ENCODE results near the gene RIOX2.
"Not testable (repeated sequence)": the region's sequence is repeated elsewhere in the genome, so short reads cannot be mapped to it uniquely, and the experiment has no call there.

Gene RIOX2

DNA sequence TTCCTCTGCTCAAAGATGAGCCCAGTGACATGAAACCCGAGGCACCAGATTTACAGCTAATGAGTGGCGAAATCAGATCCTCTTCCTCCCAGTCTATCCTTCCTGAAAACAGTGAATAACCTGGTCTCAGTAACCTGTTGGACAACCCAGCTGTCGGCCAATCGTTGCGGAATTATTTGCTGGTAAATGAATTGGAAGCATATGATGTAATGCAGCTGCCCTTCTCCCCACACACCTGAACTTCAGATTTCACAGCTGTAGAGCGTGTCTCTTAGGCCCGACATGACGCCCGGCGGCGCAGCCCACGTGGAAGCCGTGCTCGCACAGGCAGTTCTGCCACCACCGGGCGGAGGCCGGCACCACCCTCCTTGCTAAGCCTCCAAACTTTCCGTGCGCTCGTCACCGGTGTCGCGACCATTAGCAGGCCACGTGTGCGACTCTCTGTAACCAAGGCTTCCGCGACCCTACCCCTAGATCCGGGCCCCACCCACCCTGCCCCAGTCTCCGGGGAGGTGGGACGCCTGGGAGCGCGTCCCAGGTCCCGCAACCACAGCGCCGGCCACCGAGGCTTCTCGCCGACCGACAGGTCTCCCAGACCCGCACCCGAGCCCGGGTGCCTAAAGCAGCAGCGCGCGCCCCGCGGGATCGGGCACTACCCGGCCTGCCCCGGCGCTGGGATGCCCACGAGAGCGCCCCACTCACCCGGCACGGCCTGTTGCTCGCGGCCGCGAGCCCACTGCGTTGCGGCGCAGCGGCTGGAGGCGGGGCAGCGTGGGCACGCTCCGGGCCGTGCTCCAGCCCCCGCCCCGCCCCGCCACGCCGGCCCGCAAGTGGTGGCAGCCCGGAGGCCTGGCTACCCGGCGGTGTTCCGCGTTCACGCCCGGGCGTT, at the start of gene RIOX2:
Gene RIOX2 (minus strand): TSS at position 753 of the 889 bp plus-strand sequence. CDS start 4,838 bp downstream, outside the sequence.
- peak; percentile 58 to 74 (median 62) for DNase-seq (ENCODE audit: low read depth in 3 of 3)

GRCh38 chr3:98020412-98020811, 48.2 kb upstream of the RIOX2 start:
- DNase-seq (ENCODE audit: low read depth in 3 of 3) = no peak

DNA sequence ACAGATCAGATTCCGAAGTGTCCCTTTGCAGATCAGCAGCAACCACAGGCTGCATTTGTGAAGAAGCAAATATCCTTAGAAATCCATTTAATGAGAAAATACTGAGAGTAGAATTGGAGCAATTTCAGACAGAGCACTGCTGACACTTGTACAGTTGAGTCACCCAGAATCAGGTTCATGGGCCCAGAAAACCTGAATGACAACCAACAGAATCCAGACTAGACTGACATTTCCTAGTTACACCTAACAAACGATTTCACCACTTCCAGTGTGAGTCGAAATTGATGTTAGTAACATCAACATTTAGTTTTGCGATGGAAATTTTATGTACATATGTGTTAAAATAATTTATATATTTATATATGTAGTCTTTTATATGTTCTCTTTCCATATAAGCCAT, 46.1 kb upstream of the RIOX2 start:
- no peak for DNase-seq (ENCODE audit: low read depth in 3 of 3)

DNA sequence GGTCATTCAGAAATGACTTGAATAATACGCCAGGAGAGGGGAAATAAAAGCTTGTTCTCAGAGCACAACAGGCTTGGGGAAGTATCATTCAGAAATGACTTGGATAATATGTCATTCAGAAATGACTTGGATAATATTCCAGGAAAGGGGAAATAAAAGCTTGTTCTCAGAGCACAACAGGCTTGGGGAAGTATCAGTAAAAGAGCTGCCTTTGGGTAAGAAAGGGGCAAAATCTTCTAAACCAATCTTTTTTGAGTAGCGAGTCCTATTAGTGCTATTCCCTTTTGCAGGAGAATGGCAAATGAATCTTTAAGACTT, 42.0 kb upstream of the RIOX2 start:
- no peak for DNase-seq (ENCODE audit: low read depth in 3 of 3)

DNA sequence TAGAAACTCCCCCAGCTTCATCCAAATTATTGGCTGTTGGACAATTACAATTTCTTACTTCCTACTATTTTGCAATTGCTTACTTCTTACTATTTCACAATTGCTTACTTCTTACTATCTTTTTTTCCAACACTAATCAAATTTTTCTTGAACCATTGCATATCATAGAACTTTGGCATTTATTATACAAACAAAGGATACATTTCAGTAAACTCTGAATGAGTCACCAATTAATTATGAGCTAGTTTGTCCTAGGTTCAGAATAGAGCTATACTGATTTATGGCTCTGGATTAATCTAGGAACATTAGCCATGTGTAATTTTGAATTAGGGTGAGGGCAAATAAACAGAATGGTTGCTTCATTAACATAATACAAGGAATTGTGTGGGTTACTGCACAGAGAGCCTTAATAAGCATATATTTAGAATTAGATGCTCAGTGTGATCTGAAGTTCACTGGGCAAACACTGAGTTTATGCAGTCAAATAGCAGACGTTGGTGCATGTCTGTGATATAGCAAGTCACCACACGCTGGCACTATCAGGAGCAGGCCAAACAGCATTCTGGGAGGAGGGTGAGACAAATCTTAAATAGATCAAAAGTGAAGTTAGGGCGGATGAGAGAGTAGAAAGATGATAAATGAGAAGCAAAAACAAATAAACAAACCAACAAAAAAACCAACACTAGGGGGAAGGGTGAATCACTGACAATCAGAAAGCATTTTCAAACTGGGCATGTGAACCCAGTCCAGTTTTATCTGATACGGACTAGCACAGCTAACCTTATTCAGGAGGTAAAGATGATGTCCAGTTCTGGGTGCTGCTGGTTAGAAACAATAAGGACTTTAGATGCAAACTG, 41.4 kb upstream of the RIOX2 start:
- no peak for DNase-seq (ENCODE audit: low read depth in 3 of 3)

- no peak for DNase-seq (ENCODE audit: low read depth in 3 of 3)
Measured at GRCh38 chr3:98012979-98013378, 40.7 kb upstream of the RIOX2 start.

DNA sequence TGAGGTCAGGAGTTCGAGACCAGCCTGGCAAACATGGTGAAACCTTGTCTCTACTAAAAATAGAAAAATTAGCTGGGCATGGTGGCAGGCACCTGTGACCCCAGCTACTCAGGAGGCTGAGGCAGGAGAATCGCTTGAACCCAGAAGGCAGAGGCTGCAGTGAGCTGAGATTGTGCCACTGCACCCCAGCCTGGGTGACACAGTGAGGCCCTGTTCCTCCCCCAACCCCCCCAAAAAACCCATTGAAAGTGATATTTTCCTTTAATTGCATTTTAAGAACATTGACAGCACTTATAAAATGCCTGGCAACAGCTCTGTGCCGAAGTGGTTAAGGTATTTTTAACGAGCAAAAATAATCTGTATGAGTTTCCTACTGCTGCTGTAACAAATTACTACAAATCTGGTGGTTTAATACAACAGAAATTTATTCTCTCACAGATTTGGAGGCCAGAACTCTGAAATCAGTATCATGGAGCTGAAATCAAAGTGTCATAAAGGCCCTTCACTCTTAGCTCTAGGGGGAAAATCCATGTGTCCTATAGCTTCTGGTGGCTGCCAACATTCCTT, 38.7 kb upstream of the RIOX2 start:
- DNase-seq (ENCODE audit: low read depth in 3 of 3) = not testable (repeated sequence)

GRCh38 chr3:98010194-98010882, 38.1 kb upstream of the RIOX2 start:
- no peak for DNase-seq (ENCODE audit: low read depth in 3 of 3)

DNA sequence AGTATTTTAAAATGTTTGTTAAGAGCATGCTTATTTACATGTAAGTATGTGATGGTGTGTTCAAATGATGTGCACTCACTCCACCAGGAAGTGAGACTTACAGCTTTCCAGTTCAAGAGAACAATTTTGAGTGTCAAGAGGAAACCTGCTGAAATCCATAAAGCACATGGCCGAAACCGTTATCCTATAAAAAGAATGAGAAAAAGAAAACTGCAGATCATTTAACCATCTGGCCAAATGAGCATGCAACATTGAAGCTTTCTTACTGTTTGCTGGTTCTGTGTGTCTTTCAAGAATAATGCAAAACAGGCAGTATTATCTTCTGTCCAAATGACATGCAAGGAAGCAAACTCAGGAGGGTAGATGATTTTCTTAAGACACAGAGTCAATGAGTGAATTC, 36.6 kb upstream of the RIOX2 start:
- no peak for DNase-seq (ENCODE audit: low read depth in 3 of 3)

DNA sequence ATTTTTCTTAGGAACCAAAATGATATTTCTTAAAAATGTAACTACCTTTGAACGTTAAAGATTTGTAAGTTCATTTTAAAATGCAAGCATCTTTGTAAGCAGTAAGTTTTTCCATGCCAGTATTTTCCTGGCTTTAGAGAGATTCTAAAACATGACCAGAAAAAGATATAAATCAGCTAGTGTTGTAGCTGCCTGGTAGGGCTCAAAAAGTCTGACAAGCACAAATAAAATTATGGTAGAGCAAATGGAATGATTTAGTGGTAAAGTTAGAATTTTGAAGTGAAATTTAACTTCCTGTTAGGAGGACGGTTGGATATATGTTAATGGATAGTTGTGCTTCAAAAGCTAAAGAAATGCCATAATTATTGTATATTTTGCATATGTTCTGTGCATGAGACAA, 33.2 kb upstream of the RIOX2 start:
- DNase-seq (ENCODE audit: low read depth in 3 of 3) = no peak

DNA sequence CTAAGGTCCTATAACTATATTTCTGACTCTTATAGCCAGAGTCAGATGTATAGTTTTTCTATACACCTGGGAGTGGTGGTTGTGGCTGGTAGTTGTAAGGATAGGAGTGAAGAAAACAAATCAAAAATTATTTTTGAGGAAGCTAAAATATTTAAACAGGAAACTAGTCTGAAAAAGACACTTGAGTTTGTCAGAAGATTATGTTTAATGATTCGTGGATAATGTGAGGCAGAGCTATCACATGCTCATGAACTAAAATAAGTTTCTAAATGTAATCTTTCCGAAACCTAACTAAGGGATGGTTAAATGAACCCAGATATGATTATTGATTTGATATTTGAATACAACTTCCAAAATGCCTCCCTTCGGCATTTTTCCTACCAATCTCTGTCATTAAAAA, 32.5 kb upstream of the RIOX2 start:
- DNase-seq (ENCODE audit: low read depth in 3 of 3) = no peak

DNA sequence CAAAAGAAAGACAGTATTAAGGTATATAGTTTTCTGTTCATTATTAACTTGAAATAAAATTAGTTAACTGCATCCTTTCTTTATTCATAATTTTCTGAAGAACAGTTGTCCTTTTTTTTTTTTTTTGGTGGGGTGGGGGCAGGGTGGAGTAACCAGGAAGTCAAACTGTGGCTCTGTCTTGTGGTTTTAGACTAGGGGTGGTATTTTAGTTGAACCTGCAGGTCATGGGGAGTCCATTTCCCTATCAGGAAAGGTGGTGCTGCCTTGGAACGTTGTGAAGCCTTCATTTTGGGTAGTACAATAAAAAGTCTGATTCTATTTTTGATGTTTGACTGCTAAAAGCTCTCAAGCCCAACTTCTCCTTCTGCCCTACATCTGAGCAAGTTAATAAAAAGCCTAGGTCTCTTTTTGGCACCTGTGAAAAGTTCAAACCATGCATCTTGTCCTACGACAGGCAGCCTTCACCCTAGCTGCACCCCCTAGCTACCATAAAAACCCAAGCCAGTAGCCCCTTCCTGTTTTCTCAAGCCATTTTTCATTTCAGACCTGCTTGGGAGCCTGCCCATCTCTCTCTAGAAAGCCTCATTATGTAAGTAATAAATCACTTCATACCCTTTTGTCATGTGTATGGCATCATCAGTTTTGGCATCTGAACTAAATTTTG, 31.2 kb upstream of the RIOX2 start:
- no peak for DNase-seq (ENCODE audit: low read depth in 3 of 3)

GRCh38 chr3:98002717-98003116, 30.5 kb upstream of the RIOX2 start:
- no peak for DNase-seq (ENCODE audit: low read depth in 3 of 3)

DNA sequence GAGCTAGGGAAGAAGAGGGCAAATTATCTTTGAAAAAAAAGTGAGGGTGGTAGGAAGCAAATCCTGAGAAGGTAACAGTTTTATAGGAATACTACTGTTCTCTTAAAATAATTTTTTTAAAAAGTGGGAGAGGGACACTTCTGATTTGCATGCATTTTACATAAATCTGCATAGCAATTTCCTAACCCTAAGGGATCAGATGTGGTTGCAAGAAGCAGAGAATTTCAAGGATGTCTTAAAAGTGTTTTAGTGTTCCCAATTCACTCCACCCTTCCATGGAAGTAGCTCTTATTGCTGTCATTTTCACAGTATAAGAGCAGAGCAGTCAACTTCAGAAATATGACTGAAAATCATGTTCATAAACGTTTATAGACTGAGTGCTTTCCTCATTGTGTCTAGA, 27.8 kb upstream of the RIOX2 start:
- DNase-seq (ENCODE audit: low read depth in 3 of 3) = no peak

DNA sequence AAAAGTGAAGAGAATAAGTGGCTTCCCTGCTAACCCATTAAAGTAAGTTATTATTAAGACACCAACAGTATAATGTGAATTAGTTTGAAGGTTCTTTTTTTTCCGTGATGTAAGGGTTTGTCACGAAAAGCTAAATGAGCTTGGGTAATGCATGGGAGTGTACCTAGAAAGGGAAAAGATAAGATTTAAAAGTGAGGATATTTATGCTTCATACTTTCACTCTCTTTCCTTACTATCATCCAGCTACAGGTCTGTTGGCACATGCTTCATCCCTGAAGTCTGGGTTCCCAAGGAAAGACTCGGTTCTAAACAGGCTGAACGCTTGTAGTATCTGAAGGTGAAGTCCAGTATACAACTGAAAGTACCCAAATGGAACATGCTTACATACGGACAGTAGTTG, 26.9 kb upstream of the RIOX2 start:
- DNase-seq (ENCODE audit: low read depth in 3 of 3) = no peak

GRCh38 chr3:97996988-97997387, 24.8 kb upstream of the RIOX2 start:
- no peak for DNase-seq (ENCODE audit: low read depth in 3 of 3)

- DNase-seq (ENCODE audit: low read depth in 3 of 3) = no peak
Measured at GRCh38 chr3:97994328-97994945, 22.2 kb upstream of the RIOX2 start.

DNA sequence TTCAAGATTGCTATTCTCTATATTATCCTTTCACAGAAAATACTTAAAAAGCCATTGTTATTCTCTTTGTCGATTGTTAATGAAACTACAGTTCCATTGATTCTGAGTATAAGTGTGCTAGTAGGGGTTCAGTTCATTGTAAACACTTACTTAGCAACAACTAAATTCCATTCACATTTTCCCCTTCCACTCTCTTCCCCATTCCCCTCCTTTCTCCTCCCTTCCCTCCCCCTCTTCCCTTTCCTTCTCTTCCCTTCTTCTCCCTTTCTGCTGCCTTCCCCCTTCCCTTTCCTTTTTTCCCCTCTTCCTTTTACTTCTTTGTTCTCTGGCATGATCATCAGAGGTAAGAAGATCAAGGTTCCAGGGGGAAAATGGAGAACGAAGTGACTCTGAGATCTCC, 21.3 kb upstream of the RIOX2 start:
- DNase-seq (ENCODE audit: low read depth in 3 of 3) = no peak

DNA sequence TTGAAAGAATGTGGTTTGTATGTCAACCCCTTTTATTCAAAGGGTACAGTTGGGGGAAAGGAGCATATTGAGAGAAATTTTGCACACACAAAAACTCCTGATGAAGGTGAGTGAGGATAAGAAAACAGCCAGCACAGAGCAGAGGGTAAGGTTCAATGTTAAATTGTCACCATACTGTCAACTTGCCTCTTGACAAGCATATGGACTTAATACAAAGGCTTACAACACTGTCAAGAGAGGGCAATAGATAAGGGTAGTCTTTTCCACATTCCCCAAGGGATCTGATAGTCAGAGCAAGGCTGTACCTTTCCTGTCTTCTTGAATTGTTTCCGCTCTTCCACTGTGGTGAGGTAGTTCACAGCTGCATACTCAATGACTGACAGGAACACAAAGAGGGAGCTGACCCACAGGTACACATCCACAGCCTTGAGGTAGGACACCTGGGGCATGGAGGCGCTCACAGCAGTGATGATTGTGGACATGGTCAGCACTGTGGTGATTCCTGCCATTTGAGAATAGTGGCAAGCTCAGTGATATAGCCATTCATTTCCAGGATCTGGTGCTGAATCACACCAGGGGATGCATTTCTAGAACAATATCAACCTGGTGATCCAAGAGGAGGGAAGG, 20.4 kb upstream of the RIOX2 start:
- no peak for DNase-seq (ENCODE audit: low read depth in 3 of 3)

DNA sequence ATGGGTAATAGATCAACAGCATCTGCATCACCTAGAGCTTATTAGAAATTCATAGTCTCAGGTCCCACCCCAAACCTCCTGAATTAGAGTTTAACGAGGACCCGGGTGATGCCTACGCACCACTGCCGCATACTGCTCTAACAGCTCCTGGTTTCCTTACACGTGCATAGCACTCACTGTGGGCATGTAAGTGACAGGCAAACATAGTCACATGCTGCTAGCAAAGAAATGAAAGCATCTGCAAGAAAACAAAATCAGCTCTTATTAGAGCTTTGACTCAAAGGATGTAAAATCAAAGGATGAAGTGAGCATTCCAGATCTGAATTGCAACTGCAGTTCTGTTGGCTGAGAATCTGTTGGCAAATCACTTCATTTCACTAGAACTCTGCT, 19.1 kb upstream of the RIOX2 start:
- no peak for DNase-seq (ENCODE audit: low read depth in 3 of 3)

All from stimulated activated CD4-positive, alpha-beta T cell treated with anti-CD3 and anti-CD28 coated beads, TNF-alpha, amount 100 ng/mL, for 24 hours (primary cell).